NCI-H510A (cell line): ENCODE data around the gene DEFB110.

ENCODE experiments used
- DNase-seq: peaks from one replicate; lab custom pipeline; 2025; lab: John Stamatoyannopoulos, UW

DEFB110 gene

GRCh38 chr6:50021894-50022293 is at the start of gene DEFB110:
Gene DEFB110 (minus strand): TSS chr6:50021994. CDS start chr6:50021935, 59 bp downstream.
- DNase-seq: no peak

- DNase-seq: no peak
These were observed 48.3 kb upstream of the DEFB110 start for GRCh38 chr6:50070101-50070500.

- DNase-seq: no peak
These were observed 40.3 kb upstream of the DEFB110 start for GRCh38 chr6:50062051-50062450.

- no peak for DNase-seq
These were observed 34.4 kb upstream of the DEFB110 start for GRCh38 chr6:50056242-50056641.

GRCh38 chr6:50049829-50050228 is 28.0 kb upstream of the DEFB110 start, which contains the start of gene DEFB112:
Gene DEFB112 (minus strand): TSS chr6:50049929. CDS start chr6:50049869, 60 bp downstream.
- DNase-seq: no peak

GRCh38 chr6:50047026-50047425 is 25.2 kb upstream of the DEFB110 start:
- no peak for DNase-seq

GRCh38 chr6:50030777-50031562 is 9.2 kb upstream of the DEFB110 start:
- DNase-seq: peak; percentile 23

GRCh38 chr6:50030350-50030749 is 8.6 kb upstream of the DEFB110 start:
- no peak for DNase-seq

GRCh38 chr6:50025258-50025657 is 3.5 kb upstream of the DEFB110 start:
- DNase-seq: no peak

GRCh38 chr6:50007819-50008218 is 14.0 kb downstream of the DEFB110 start:
- no peak for DNase-seq

GRCh38 chr6:50003139-50003538 is 18.7 kb downstream of the DEFB110 start:
- no peak for DNase-seq

- no peak for DNase-seq
These were observed 26.5 kb downstream of the DEFB110 start for GRCh38 chr6:49995278-49995677.

- no peak for DNase-seq
These were observed 32.9 kb downstream of the DEFB110 start for GRCh38 chr6:49988900-49989299.

- DNase-seq: no peak
These were observed 34.0 kb downstream of the DEFB110 start for GRCh38 chr6:49987749-49988148.

GRCh38 chr6:49986551-49986950 is 35.2 kb downstream of the DEFB110 start:
- DNase-seq: no peak

GRCh38 chr6:49982046-49982445 is 39.7 kb downstream of the DEFB110 start:
- DNase-seq: no peak

- no peak for DNase-seq
These were observed 40.9 kb downstream of the DEFB110 start for GRCh38 chr6:49980898-49981297.

- no peak for DNase-seq
These were observed 42.2 kb downstream of the DEFB110 start for GRCh38 chr6:49979584-49979983.

- no peak for DNase-seq
These were observed 43.2 kb downstream of the DEFB110 start for GRCh38 chr6:49978332-49979226.

- no peak for DNase-seq
These were observed 52.2 kb downstream of the DEFB110 start, which contains the start of gene DEFB113 for GRCh38 chr6:49969605-49970004. Gene DEFB113 (minus strand): TSS chr6:49969625. CDS start chr6:49969625, 0 bp downstream.
